ENCODE results near the gene PEDS1. TPM values are rescaled to one million over a fixed set of nuclear protein-coding genes. Genes with fewer than 3 reads are reported as not detected.
"Not testable (repeated sequence)": the region's sequence is repeated elsewhere in the genome, so short reads cannot be mapped to it uniquely, and the experiment has no call there.

PEDS1 gene
- total RNA-seq, 1 donor: 28.3 TPM

- Histone ChIP-seq H3K4me1 (ENCODE audit: insufficient read depth, low read length) (no peaks in the 10 kb centered on the region), H3K9me3 (ENCODE audit: low read depth, low read length) (no peaks in the 10 kb centered on the region), H3K27me3 (ENCODE audit: insufficient read depth, low read length) (no peaks in the 10 kb centered on the region), H3K4me3 (ENCODE audit: low read length) (no peak overlapping the region)
Measured at GRCh38 chr20:50136822-50137599, 16.5 kb downstream of the PEDS1 start.

DNA sequence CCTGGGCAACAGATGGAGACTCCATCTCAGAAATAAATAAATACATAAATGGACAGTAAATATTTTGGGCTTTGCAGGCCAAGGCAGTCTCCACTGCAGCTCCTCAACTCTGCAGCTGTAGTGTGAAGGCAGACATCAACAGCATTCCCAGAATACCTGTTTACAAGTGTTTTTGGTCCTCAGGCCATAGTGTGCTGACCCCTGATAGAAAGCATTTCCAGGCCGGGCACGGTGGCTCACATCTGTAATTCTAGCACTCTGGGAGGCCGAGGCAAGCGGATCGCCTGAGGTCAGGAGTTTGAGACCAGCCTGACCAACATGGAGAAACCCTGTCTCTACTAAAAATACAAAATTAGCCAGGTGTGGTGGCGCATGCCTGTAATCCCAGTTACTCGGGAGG, 18.4 kb downstream of the PEDS1 start:
- H3K9me3 ChIP-seq (ENCODE audit: low read depth, low read length); H3K4me1 ChIP-seq (ENCODE audit: insufficient read depth, low read length); H3K4me3 ChIP-seq (ENCODE audit: low read length); H3K27me3 ChIP-seq (ENCODE audit: insufficient read depth, low read length): not testable (repeated sequence)

- H3K4me1 ChIP-seq (ENCODE audit: insufficient read depth, low read length): no peaks in the 10 kb centered on the region
- H3K4me3 ChIP-seq (ENCODE audit: low read length): no peak overlapping the region
- H3K27me3 ChIP-seq (ENCODE audit: insufficient read depth, low read length): no peaks in the 10 kb centered on the region
- H3K9me3 ChIP-seq (ENCODE audit: low read depth, low read length): no peaks in the 10 kb centered on the region
Measured at GRCh38 chr20:50133474-50134217, 19.9 kb downstream of the PEDS1 start.

- H3K9me3 ChIP-seq (ENCODE audit: low read depth, low read length): no peaks in the 10 kb centered on the region
- no peak overlapping the region for H3K4me3 ChIP-seq (ENCODE audit: low read length)
- no peaks in the 10 kb centered on the region for H3K27me3 ChIP-seq (ENCODE audit: insufficient read depth, low read length)
Measured at GRCh38 chr20:50133041-50133440, 20.5 kb downstream of the PEDS1 start.

DNA sequence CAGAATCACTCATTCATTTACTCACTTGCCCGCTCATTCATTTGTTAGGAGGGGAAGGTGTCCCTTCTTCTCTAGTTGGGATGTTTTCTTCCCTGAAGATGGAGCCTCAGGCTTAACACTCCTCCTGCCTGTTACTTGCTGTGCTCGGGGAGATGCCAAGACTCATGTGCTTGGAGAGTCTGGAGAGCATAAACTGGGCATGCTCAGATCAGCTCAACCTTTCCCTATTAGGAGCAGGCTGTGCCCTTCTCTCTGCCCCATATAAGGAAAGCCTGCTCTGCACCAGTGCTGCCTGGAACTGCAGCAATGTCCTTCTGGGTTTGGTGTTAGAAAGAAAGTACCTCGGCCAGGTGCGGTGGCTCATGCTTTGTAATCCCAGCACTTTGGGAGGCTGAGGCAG, 22.5 kb downstream of the PEDS1 start:
- Histone ChIP-seq H3K4me1 (ENCODE audit: insufficient read depth, low read length) (no peaks in the 10 kb centered on the region), H3K27me3 (ENCODE audit: insufficient read depth, low read length) (no peaks in the 10 kb centered on the region), H3K9me3 (ENCODE audit: low read depth, low read length) (no peaks in the 10 kb centered on the region), H3K4me3 (ENCODE audit: low read length) (no peak overlapping the region)

More at GRCh38 chr20:50133041-50133440, 20.5 kb downstream of the PEDS1 start:
- no peaks in the 10 kb centered on the region for H3K4me1 ChIP-seq (ENCODE audit: insufficient read depth, low read length)

DNA sequence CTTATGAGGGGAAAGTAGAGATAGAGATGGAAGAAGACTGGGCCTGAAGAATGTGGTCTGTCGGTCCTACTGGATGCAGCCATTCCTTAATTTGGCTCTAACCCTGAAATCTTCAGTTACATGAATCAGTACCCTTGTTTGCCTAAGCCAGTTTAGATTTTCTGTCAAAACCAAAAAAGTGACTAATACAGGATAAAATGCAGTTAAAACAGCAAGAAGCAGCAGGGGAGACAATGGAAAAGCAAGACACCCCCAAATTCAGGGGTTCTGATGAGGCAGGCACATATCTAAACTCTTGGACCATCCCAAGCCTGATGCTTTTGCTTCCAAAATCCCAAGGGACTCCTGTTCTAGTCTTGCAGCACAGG, 23.2 kb downstream of the PEDS1 start:
- no peaks in the 10 kb centered on the region for H3K9me3 ChIP-seq (ENCODE audit: low read depth, low read length)
- no peak overlapping the region for H3K4me3 ChIP-seq (ENCODE audit: low read length)
- H3K4me1 ChIP-seq (ENCODE audit: insufficient read depth, low read length): no peaks in the 10 kb centered on the region
- no peaks in the 10 kb centered on the region for H3K27me3 ChIP-seq (ENCODE audit: insufficient read depth, low read length)

GRCh38 chr20:50129662-50130355, 23.7 kb downstream of the PEDS1 start:
- no peaks in the 10 kb centered on the region for H3K27me3 ChIP-seq (ENCODE audit: insufficient read depth, low read length)

GRCh38 chr20:50128520-50128905, 25.0 kb downstream of the PEDS1 start:
- H3K4me3 ChIP-seq (ENCODE audit: low read length): no peak overlapping the region
- H3K9me3 ChIP-seq (ENCODE audit: low read depth, low read length): no peaks in the 10 kb centered on the region
- no peaks in the 10 kb centered on the region for H3K27me3 ChIP-seq (ENCODE audit: insufficient read depth, low read length)
- no peaks in the 10 kb centered on the region for H3K4me1 ChIP-seq (ENCODE audit: insufficient read depth, low read length)

More at GRCh38 chr20:50129662-50130355, 23.7 kb downstream of the PEDS1 start:
- no peaks in the 10 kb centered on the region for H3K9me3 ChIP-seq (ENCODE audit: low read depth, low read length)
- H3K4me1 ChIP-seq (ENCODE audit: insufficient read depth, low read length): no peaks in the 10 kb centered on the region
- H3K4me3 ChIP-seq (ENCODE audit: low read length): no peak overlapping the region

DNA sequence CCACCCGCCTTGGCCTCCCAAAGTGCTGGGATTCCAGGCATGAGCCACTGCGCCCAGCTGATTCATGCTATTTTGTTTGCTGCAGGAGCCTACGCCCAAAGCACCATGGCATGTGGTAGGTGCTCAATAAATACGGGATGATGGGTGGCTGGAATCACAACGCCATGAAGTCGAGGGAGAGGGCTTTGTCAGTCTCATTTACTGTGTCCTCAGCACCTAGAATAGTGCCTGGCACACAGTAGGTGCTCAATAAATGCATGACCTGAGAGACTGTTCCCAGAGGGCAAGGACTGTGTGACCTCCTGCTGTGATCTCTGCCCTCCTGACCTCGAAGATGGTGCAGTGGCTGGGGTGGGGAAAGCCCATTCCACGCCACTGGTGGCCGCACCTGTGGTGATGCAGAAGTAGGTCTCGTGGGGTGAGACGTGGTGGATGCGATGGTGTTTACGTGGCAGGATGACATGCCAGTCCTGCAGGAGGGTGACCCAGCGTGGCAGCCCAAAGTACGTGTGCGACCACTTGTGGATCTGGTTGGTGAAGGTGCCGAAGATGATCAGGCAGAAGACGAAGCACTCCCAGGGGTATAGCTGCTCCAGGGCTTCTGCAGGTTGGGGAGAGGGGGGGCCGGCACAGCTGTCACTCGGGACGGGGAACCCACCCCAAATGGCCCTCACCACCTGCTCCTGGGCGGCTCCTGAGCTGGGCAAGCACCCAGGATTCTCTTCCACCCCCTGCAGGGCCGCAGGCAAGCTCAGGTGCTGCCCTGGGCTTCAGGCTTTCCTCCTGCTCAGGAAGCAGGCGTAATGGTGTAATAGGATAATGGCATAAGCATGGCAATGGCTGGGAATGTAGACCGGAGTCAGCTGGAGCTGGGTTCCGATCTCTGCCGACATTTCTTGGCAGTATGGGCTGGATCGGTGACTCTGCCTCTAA, 25.7 kb downstream of the PEDS1 start:
- Histone ChIP-seq H3K4me1 (ENCODE audit: insufficient read depth, low read length) (no peaks in the 10 kb centered on the region), H3K4me3 (ENCODE audit: low read length) (no peak overlapping the region), H3K9me3 (ENCODE audit: low read depth, low read length) (no peaks in the 10 kb centered on the region), H3K27me3 (ENCODE audit: insufficient read depth, low read length) (no peaks in the 10 kb centered on the region)

GRCh38 chr20:50126662-50127061, 26.9 kb downstream of the PEDS1 start:
- Histone ChIP-seq H3K4me1 (ENCODE audit: insufficient read depth, low read length) (no peaks in the 10 kb centered on the region), H3K27me3 (ENCODE audit: insufficient read depth, low read length) (no peaks in the 10 kb centered on the region), H3K9me3 (ENCODE audit: low read depth, low read length) (no peaks in the 10 kb centered on the region), H3K4me3 (ENCODE audit: low read length) (no peak overlapping the region)

DNA sequence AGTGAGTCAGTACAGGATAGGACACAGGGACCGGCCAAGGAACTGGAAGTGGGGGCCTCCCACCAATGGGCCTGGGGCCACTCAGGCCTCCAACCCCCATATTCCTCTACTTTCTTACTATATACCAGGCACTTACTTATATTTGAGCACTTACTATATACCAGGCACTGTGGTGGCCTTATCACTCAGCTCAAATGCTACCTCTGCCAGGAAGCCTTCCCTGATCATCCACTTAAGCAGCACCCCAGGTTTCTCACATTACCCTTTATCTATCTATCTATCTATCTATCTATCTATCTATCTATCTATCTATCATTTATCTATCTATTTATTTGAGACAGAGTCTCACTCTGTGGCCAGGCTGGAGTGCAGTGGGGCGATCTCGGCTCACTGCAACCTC, 28.2 kb downstream of the PEDS1 start:
- H3K27me3 ChIP-seq (ENCODE audit: insufficient read depth, low read length): no peaks in the 10 kb centered on the region
- no peak overlapping the region for H3K4me3 ChIP-seq (ENCODE audit: low read length)
- H3K4me1 ChIP-seq (ENCODE audit: insufficient read depth, low read length): no peaks in the 10 kb centered on the region
- no peaks in the 10 kb centered on the region for H3K9me3 ChIP-seq (ENCODE audit: low read depth, low read length)

- Histone ChIP-seq H3K4me1 (ENCODE audit: insufficient read depth, low read length) (no peaks in the 10 kb centered on the region), H3K4me3 (ENCODE audit: low read length) (no peak overlapping the region), H3K9me3 (ENCODE audit: low read depth, low read length) (no peaks in the 10 kb centered on the region), H3K27me3 (ENCODE audit: insufficient read depth, low read length) (no peaks in the 10 kb centered on the region)
Measured at GRCh38 chr20:50124496-50124895, 29.0 kb downstream of the PEDS1 start.

- Histone ChIP-seq H3K4me1 (ENCODE audit: insufficient read depth, low read length) (no peaks in the 10 kb centered on the region), H3K27me3 (ENCODE audit: insufficient read depth, low read length) (no peaks in the 10 kb centered on the region), H3K4me3 (ENCODE audit: low read length) (no peak overlapping the region), H3K9me3 (ENCODE audit: low read depth, low read length) (no peaks in the 10 kb centered on the region)
Measured at GRCh38 chr20:50123418-50123817, 30.1 kb downstream of the PEDS1 start.

- Histone ChIP-seq H3K27me3 (ENCODE audit: insufficient read depth, low read length) (no peaks in the 10 kb centered on the region), H3K4me3 (ENCODE audit: low read length) (no peak overlapping the region), H3K9me3 (ENCODE audit: low read depth, low read length) (no peaks in the 10 kb centered on the region), H3K4me1 (ENCODE audit: insufficient read depth, low read length) (no peaks in the 10 kb centered on the region)
Measured at GRCh38 chr20:50122763-50123162, 30.8 kb downstream of the PEDS1 start.
